ENCODE measurements around the gene KDSR.

- TF ChIP-seq CTCF (IDR thresholded peaks at IDR 0.05) (no peak), POLR2A (IDR thresholded peaks at IDR 0.05) (no peak)
Observed at GRCh38 chr18:63321291-63321690, 45.7 kb downstream of the KDSR start.
